HG03025 (cell line): ENCODE measurements around the gene INPP5A.

Source experiments
- ATAC-seq: cut with Tn5 transposase; IDR thresholded peaks from one replicate; pipeline ENCODE4 v1.9.1; 2021; ENCODE audit warnings: mild to moderate bottlenecking, moderate library complexity; ENCODE audit not compliant: unreplicated experiment, low FRiP score

The INPP5A gene

GRCh38 chr10:132652936-132653590, 115.5 kb downstream of the INPP5A start:
- no peak for ATAC-seq

GRCh38 chr10:132653721-132654120, 116.1 kb downstream of the INPP5A start:
- no peak for ATAC-seq

- ATAC-seq, result no peak
Measured at GRCh38 chr10:132654121-132654571, 116.6 kb downstream of the INPP5A start.

- no peak for ATAC-seq
Measured at GRCh38 chr10:132654708-132655661, 117.4 kb downstream of the INPP5A start.

- no peak for ATAC-seq
Measured at GRCh38 chr10:132655735-132656134, 118.1 kb downstream of the INPP5A start.

GRCh38 chr10:132656283-132657126, 118.9 kb downstream of the INPP5A start:
- ATAC-seq, result no peak

- ATAC-seq, result no peak
Measured at GRCh38 chr10:132657127-132657706, 119.6 kb downstream of the INPP5A start.

- ATAC-seq, result no peak
Measured at GRCh38 chr10:132657748-132658147, 120.2 kb downstream of the INPP5A start.

- ATAC-seq, result no peak
Measured at GRCh38 chr10:132658546-132659205, 121.1 kb downstream of the INPP5A start.

- ATAC-seq, result no peak
Measured at GRCh38 chr10:132659206-132660091, 121.9 kb downstream of the INPP5A start.

GRCh38 chr10:132660385-132660784, 122.8 kb downstream of the INPP5A start:
- no peak for ATAC-seq

GRCh38 chr10:132662186-132662920, 124.8 kb downstream of the INPP5A start:
- ATAC-seq, result no peak

- ATAC-seq, result no peak
Measured at GRCh38 chr10:132663666-132664365, 126.2 kb downstream of the INPP5A start.

- no peak for ATAC-seq
Measured at GRCh38 chr10:132664407-132664806, 126.8 kb downstream of the INPP5A start.

GRCh38 chr10:132664883-132665282, 127.3 kb downstream of the INPP5A start:
- ATAC-seq, result no peak

- ATAC-seq, result no peak
Measured at GRCh38 chr10:132665946-132666704, 128.5 kb downstream of the INPP5A start.
